GM21737 (cell line): ENCODE data around the gene DHRS7C.

Source experiments
- ATAC-seq: cut with Tn5 transposase; IDR thresholded peaks from one replicate; pipeline ENCODE4 v1.9.1; 2021; ENCODE audit warnings: mild to moderate bottlenecking, moderate library complexity; ENCODE audit not compliant: unreplicated experiment

DHRS7C gene

DNA sequence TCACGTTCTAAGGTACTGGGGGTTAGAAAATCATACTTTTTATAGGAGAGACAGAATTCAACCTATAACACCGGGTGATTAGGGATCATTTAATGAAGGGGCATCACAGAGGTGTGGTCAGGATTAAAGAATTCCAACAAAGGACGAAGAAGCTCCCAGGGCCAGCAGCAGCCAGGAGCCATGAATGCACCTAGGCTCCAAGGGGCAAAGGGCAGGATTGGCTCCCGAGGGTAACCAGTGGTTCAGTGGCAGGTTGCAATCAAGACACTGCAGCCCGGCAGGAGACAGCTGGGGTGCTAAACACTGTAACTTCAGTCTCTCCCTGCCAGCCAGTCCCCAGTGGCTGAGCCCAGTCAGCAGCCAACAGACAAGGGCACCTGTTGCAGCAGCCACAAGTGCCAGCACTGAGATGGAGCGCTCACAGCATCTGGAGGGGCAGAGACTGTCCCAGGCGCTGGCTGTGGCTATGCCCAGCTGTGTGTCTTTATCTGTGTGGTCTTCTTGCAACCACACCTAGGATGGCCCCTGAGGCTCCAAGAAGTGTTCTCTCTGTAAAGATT, 23.9 kb downstream of the DHRS7C start:
- no peak for ATAC-seq

DNA sequence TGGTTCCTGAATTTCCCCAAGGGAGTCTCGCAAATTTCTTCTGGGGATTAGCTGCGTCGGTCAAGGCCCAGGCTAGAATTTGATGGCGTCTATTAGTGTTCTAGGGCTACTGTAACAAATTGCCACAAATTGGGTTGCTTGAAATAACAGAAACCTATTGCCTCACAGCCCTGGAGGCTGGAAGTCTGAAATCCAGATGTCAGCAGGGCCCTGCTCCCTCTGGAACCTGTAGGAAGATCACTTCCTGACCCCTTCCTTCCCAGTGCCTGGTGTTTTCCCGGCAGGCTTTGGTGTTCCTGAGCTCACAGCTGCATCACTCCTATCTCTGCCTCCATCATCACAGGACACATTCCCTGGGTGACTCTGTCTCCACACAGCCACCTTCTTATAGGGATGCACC, 24.4 kb downstream of the DHRS7C start:
- ATAC-seq = no peak

DNA sequence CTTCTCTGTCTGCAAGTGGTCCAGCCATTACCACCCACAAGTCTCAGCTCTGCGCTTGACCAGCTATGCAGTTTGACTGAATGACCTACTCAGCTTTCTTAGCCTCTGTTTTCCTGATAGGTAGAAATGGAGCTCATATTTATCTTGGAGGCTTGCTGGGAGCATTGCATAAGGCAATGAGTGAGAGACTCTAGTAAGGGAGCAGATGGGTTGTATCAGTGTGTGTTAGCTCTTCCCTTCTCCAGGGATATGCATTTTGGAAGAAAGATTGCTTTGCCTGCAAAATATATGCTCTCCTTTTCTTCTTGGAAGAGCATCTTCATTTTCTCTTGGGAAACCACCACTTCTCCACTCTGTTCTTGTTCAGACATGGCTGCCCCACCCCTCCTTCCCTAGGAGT, 26.1 kb downstream of the DHRS7C start:
- ATAC-seq = no peak

DNA sequence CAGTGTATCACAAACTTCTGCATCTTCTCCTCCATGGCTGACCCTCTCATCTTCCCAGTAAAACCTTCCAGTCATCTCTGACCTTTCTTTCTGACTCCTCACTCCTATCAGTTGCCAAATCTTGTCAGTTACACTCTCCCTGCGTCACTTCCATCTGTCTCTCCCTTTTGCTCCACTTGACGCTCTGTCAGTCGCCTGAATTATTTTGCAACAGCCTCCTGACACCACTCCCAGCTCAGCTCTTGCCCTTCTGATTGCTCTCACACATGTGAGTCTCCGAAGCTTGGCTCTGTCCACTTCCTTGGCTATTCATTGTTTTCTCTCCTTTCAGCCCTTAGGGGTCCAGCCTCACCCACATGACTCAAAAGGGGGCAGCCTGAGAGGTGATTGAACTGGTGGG, 27.7 kb downstream of the DHRS7C start:
- no peak for ATAC-seq

DNA sequence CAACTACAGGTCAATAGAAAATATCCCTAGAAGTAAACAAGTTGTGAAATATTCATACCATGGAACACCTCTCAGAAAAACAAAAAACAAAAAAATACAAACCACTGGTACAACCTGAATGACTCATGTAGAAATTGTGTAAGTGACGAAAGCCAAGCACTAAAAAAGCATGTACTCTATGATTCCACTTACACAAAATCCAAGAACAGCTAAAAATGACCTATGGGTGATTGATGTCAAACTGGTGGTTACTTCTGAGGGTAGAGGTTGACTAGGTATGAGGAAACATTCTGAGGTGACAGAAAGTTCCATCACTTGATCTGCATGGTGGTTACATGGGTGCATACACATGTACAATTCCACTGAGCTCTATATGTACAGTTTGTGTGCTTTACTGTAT, 31.1 kb downstream of the DHRS7C start:
- ATAC-seq = no peak

DNA sequence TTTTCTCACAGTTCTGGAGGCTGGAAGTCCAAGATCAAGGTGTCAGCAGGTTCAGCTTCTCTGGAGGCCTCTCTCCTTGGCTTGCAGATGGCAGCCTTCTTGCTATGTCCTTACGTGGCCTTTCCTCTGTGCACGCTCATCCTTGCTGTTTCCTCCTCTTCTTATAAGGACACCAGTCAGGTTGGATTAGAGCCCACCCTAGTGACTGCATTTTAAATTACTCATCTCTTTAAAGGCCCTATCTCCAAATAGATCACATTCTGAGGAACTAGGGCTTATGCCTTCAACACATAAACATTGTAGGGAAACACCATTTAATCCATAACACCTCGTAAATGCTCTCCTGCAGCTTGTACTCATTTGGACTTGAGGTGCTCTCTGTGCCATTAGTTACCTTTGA, 36.3 kb downstream of the DHRS7C start:
- ATAC-seq = no peak

DNA sequence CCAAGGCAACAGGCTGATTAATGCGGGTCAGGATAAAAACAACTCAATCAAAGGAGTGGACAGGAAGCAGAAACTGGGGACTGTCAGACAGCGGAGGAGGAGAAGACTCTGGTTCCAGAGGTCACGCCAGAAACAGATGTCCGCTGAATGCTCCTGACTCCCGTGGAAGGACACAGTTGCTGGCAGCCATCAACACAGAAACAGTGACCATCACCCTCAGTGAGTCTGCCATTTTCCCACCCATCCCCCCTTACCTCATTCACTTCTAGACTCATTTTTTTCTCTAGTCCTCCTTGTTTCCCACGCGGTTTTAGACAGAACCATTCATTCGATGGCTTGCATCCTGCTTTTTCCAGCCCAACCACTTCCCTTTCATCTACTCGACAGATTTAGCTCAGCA, 40.9 kb downstream of the DHRS7C start:
- no peak for ATAC-seq

DNA sequence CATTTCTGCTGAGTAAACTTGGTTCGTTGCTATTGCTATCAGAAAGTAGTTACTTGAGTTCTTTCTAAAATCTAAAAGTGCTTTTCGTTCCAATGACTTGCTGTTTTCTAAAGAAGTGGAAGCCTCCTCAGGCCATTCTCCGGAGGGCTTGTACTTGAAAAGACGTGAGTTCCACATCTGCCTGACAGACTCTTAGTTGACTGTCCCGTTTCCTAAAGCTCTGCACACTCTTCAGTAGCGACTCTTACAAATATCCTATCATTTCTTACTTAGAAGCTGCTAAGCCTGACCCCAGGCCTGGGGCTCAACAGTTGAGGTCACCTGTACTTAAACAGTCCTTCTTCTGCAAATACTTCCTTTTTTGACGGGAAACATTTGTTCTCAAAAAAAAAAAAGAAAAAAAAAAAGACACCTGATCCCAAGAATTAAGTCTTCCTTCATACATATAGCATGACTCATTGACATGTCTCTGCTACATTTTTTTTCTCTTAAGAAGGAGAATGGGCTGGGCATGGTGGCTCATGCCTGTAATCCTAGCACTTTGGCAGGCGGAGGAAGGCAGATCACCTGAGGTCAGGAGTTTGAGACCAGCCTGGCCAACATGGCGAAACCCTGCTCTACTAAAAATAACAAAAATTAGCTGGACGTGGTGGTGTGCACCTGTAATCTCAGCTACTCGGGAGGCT, 61.5 kb downstream of the DHRS7C start:
- no peak for ATAC-seq

DNA sequence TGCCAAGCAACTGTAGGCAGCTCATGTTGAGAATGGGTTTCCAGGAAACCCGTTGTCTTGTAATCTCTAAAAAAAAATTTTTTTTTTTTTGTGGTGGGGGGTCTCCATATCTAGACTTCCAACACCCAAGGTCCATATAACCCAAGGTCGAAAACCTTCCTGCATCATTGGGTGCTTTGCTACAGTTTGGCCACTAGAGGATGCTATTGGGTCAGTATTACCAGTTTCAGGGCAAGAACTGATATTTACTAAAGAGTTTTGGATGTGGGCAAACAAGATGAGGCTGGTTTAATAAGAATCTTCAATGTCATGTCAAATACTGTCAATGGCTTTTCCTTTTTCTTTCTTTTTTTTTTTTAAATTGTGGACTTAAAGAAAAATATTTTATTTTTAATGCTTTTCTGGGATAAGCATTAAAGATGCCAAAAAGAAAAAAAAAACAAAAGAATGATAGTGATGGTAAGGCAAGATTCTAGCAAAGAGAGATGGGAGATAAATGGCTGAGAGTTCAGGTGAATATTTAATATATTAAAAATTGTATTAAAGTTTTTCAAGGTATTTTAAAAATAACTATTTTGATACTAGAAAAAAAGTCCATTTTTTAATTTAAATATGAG, 62.2 kb downstream of the DHRS7C start:
- no peak for ATAC-seq

DNA sequence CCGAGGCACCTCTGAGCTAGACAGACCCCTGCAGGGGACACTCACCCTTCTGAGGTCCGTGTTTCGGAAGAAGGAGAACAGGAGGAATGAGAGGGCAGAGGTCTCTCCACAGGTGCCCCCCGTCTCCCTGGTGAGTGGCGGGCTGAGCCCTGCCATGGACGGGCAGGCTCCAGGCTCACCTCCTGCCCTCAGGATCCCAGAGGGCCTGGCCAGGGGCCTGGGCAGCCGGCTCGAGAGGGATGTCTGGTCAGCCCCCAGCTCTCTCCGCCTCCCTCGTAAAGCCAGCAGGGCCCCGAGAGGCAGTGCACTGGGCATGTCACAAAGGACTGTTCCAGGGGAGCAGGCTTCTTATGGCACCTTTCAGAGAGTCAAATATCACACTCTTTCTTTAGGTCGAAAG, 62.8 kb downstream of the DHRS7C start:
- no peak for ATAC-seq

DNA sequence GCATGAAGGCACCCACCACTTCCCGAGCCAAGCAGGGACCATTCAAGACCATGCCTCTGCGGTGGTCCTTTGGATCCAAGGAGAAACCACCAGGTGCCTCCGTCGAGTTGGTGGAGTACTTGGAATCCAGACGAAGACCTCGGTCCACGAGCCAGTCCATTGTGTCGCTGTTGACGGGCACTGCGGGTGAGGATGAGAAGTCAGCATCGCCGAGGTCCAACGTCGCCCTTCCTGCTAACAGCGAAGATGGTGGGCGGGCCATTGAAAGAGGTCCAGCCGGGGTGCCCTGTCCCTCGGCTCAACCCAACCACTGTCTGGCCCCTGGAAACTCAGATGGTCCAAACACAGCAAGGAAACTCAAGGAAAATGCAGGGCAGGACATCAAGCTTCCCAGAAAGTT, 63.4 kb downstream of the DHRS7C start:
- ATAC-seq = no peak

DNA sequence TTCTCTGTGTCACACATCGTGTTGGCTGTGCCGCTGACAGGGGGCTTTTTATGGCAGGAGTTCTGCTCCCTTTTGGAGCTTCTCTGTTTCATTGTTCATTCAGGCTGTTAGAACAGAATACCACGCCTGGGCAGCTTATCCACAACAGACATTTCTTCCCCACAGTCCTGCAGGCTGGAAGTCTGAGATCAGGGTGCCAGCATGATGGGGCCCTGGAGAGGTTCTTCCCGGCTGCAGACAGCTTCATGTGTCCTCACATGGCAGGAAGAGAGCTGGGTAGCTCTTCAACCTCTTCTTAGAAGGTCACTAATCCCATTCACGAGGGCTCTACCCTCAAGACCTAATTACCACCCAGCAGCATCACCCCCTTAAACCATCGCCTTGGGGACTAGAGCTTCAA, 65.1 kb downstream of the DHRS7C start:
- ATAC-seq = no peak

DNA sequence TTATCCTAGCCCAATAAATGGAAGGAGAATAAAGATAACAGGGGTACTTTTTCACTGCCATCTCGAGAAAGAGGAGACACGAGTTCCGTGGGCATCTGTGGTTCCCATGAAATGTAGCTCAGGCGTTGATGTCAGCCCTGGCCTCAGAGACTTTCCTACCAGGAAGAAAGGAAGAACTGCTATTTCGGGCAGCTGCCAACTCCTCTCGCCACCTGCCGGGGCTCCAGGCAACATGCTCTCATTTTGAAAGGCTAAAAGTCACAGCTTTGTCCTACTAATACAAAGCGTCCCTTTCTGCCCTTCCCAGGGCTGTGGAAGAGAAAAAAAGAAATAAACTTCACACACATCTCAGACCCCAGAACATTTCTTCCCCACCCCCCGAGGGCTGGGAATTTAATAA, 65.8 kb downstream of the DHRS7C start:
- no peak for ATAC-seq
